ENCODE measurements around the gene C10orf88.

DNA sequence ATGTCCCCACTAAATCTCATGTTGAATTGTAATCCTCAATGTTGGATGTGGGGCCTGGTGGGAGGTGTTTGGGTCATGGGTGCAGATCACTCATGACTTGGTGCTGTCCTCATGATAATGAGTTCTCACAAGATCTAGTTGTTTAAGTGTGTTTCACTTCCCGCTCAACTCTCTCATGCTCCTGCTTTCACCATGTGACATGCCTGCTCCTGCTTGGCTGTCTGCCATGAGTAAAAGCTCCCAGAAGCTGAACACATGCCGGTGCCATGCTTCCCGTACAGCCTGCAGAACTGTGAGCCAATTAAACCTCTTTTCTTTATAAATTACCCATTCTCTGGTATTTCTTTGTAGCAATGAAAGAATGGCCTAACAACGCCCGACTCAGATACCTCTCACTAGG is 20.0 kb upstream of the C10orf88 start:
- TF ChIP-seq, protein P1, sequence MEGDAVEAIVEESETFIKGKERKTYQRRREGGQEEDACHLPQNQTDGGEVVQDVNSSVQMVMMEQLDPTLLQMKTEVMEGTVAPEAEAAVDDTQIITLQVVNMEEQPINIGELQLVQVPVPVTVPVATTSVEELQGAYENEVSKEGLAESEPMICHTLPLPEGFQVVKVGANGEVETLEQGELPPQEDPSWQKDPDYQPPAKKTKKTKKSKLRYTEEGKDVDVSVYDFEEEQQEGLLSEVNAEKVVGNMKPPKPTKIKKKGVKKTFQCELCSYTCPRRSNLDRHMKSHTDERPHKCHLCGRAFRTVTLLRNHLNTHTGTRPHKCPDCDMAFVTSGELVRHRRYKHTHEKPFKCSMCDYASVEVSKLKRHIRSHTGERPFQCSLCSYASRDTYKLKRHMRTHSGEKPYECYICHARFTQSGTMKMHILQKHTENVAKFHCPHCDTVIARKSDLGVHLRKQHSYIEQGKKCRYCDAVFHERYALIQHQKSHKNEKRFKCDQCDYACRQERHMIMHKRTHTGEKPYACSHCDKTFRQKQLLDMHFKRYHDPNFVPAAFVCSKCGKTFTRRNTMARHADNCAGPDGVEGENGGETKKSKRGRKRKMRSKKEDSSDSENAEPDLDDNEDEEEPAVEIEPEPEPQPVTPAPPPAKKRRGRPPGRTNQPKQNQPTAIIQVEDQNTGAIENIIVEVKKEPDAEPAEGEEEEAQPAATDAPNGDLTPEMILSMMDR (conservative IDR thresholded peaks at IDR 0.05; ENCODE audit: low read depth, low read length) = no peak
- no peak for TF ChIP-seq EZH2phosphoT487 (IDR thresholded peaks at IDR 0.05; ENCODE audit: borderline replicate concordance, low read length)
